SKM-1 (cell line): ENCODE measurements around the gene ZDHHC11.
"Not testable (repeated sequence)": the region's sequence is repeated elsewhere in the genome, so short reads cannot be mapped to it uniquely, and the experiment has no call there.

ENCODE experiments used
- DNase-seq: peaks from one replicate; lab custom pipeline; 2025; ENCODE audit not compliant: unreplicated experiment; lab: John Stamatoyannopoulos, UW

The ZDHHC11 gene

GRCh38 chr5:778967-779366 is 71.8 kb downstream of the ZDHHC11 start:
- not testable (repeated sequence) for DNase-seq

GRCh38 chr5:778421-778820 is 72.4 kb downstream of the ZDHHC11 start:
- not testable (repeated sequence) for DNase-seq

- no peak for DNase-seq
Observed at GRCh38 chr5:777756-778161, 73.0 kb downstream of the ZDHHC11 start.

- DNase-seq, result no peak
Observed at GRCh38 chr5:776862-777711, 73.7 kb downstream of the ZDHHC11 start.

- no peak for DNase-seq
Observed at GRCh38 chr5:775961-776861, 74.6 kb downstream of the ZDHHC11 start.

GRCh38 chr5:775595-775960 is 75.2 kb downstream of the ZDHHC11 start:
- not testable (repeated sequence) for DNase-seq

GRCh38 chr5:774854-775505 is 75.8 kb downstream of the ZDHHC11 start:
- DNase-seq, result not testable (repeated sequence)

GRCh38 chr5:774304-774703 is 76.5 kb downstream of the ZDHHC11 start:
- DNase-seq, result not testable (repeated sequence)

GRCh38 chr5:773517-774264 is 77.1 kb downstream of the ZDHHC11 start:
- DNase-seq, result no peak

GRCh38 chr5:772931-773330 is 77.9 kb downstream of the ZDHHC11 start:
- not testable (repeated sequence) for DNase-seq

- DNase-seq, result not testable (repeated sequence)
Observed at GRCh38 chr5:772547-772890, 78.3 kb downstream of the ZDHHC11 start.

- not testable (repeated sequence) for DNase-seq
Observed at GRCh38 chr5:771841-772546, 78.8 kb downstream of the ZDHHC11 start.

GRCh38 chr5:771087-771781 is 79.6 kb downstream of the ZDHHC11 start:
- DNase-seq, result not testable (repeated sequence)

GRCh38 chr5:770585-770984 is 80.2 kb downstream of the ZDHHC11 start:
- not testable (repeated sequence) for DNase-seq

- DNase-seq, result not testable (repeated sequence)
Observed at GRCh38 chr5:769485-770145, 81.2 kb downstream of the ZDHHC11 start.

GRCh38 chr5:766666-767431 is 83.9 kb downstream of the ZDHHC11 start:
- DNase-seq, result no peak

GRCh38 chr5:765948-766631 is 84.7 kb downstream of the ZDHHC11 start:
- DNase-seq, result no peak
